Prostate gland (tissue), 2 donors: ENCODE data around the gene SYT12.

Source experiments
- CTCF ChIP-seq, 4 experiments: fragments of 200-600 bp in 2 of 4; fragments of 450-650 bp in 2 of 4; sonication (generic) in 2 of 4; IDR thresholded peaks; 1 replicate in 3 of 4; 2 replicates in 1 of 4; pipeline ENCODE4 v1.5.1; 2016 to 2019; ENCODE audit warnings: antibody characterized with exemption in 4 of 4, mild to moderate bottlenecking in 2 of 4, moderate library complexity in 2 of 4
- POLR2A ChIP-seq: fragments of 450-650 bp; IDR thresholded peaks from one replicate; pipeline ENCODE4 v1.6.1; 2016; ENCODE audit warnings: antibody characterized with exemption, mild to moderate bottlenecking

GRCh38 chr11:66973956-66974580 lies 48.9 kb upstream of the SYT12 start:
- TF ChIP-seq CTCF (IDR thresholded peaks at IDR 0.05) (no peak), POLR2A (no peak)
